ENCODE results near the gene FGD6. TPM values are rescaled to one million over a fixed set of nuclear protein-coding genes. Genes with fewer than 3 reads are reported as not detected.

FGD6 gene
- total and polyA plus RNA-seq, 2 experiments from 2014 or later = 12.9 to 32.4 TPM

DNA sequence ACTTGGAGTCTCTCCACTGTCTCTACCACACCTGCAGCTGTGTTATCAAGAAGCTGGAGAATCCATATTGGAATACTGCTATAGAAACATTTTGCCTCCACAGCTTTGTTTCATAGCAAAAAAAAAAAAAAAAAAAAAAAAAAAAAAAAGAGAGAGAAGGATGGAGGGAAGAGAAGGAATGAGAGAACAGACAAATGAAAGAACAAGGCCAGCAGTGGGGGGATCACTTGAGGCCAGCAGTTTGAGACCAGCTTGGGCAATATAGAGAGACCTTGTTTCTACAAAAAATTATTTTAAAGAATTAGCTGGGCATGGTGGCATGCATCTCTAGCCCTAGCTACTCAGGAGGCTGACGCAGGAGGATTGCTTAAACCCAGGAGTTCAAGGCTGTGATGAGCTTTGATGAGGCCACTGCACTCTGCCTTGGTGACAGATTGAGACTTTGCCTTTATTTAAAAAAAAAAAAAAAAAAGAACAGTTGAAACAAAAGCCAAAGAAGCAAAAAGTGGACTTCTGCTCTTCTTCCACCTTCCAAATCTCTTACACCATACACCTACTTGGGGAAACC is 8.5 kb upstream of the FGD6 start:
- Histone ChIP-seq H3K27me3 (ENCODE audit: insufficient read depth) (no peaks in the 10 kb centered on the region), H3K4me1 (ENCODE audit: insufficient read depth) (0 out of 2 replicates have a peak, but pooled peaks cover 12% of the 10 kb centered on the region), H3K9me2 (ENCODE audit: insufficient read depth) (no peaks in the 10 kb centered on the region), H2AFZ (no peak overlapping the region), H4K20me1 (replicated peaks; ENCODE audit: insufficient read depth) (peaks cover 22% of the 10 kb centered on the region; the same call in 1 of the 2 replicates), H3K4me3 (no peak overlapping the region), H3F3A (replicated peaks; ENCODE audit: low read depth) (no peaks in the 10 kb centered on the region), H3K27ac (ENCODE audit: low read depth) (0 out of 2 replicates have a peak overlapping the region, but pooled peaks have one; percentile 7), H3K4me2 (no peak overlapping the region), H3K36me3 (ENCODE audit: insufficient read depth) (no peaks in the 10 kb centered on the region), H3K79me2 (replicated peaks; ENCODE audit: insufficient read depth) (peaks cover 100% of the 10 kb centered on the region)
- H3K9me3 Mint-ChIP-seq = no peaks in the 10 kb centered on the region
- peaks cover 7% of the 10 kb centered on the region for H3K27me3 Mint-ChIP-seq (ENCODE audit: insufficient read depth, low read depth, poor library complexity)
- ATAC-seq = no peak
- DNase-seq (ENCODE audit: low spot score) = no peak
- H3K36me3 Mint-ChIP-seq (ENCODE audit: low read depth) = peaks cover 16% of the 10 kb centered on the region
- H3K27ac Mint-ChIP-seq = no peak overlapping the region
- TF ChIP-seq, protein P1, sequence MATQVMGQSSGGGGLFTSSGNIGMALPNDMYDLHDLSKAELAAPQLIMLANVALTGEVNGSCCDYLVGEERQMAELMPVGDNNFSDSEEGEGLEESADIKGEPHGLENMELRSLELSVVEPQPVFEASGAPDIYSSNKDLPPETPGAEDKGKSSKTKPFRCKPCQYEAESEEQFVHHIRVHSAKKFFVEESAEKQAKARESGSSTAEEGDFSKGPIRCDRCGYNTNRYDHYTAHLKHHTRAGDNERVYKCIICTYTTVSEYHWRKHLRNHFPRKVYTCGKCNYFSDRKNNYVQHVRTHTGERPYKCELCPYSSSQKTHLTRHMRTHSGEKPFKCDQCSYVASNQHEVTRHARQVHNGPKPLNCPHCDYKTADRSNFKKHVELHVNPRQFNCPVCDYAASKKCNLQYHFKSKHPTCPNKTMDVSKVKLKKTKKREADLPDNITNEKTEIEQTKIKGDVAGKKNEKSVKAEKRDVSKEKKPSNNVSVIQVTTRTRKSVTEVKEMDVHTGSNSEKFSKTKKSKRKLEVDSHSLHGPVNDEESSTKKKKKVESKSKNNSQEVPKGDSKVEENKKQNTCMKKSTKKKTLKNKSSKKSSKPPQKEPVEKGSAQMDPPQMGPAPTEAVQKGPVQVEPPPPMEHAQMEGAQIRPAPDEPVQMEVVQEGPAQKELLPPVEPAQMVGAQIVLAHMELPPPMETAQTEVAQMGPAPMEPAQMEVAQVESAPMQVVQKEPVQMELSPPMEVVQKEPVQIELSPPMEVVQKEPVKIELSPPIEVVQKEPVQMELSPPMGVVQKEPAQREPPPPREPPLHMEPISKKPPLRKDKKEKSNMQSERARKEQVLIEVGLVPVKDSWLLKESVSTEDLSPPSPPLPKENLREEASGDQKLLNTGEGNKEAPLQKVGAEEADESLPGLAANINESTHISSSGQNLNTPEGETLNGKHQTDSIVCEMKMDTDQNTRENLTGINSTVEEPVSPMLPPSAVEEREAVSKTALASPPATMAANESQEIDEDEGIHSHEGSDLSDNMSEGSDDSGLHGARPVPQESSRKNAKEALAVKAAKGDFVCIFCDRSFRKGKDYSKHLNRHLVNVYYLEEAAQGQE (IDR thresholded peaks at IDR 0.05; ENCODE audit: unreplicated experiment) = no peak
- no peak for TF ChIP-seq EZH2phosphoT487 (IDR thresholded peaks at IDR 0.05; ENCODE audit: unreplicated experiment)
- TF ChIP-seq, protein P2, sequence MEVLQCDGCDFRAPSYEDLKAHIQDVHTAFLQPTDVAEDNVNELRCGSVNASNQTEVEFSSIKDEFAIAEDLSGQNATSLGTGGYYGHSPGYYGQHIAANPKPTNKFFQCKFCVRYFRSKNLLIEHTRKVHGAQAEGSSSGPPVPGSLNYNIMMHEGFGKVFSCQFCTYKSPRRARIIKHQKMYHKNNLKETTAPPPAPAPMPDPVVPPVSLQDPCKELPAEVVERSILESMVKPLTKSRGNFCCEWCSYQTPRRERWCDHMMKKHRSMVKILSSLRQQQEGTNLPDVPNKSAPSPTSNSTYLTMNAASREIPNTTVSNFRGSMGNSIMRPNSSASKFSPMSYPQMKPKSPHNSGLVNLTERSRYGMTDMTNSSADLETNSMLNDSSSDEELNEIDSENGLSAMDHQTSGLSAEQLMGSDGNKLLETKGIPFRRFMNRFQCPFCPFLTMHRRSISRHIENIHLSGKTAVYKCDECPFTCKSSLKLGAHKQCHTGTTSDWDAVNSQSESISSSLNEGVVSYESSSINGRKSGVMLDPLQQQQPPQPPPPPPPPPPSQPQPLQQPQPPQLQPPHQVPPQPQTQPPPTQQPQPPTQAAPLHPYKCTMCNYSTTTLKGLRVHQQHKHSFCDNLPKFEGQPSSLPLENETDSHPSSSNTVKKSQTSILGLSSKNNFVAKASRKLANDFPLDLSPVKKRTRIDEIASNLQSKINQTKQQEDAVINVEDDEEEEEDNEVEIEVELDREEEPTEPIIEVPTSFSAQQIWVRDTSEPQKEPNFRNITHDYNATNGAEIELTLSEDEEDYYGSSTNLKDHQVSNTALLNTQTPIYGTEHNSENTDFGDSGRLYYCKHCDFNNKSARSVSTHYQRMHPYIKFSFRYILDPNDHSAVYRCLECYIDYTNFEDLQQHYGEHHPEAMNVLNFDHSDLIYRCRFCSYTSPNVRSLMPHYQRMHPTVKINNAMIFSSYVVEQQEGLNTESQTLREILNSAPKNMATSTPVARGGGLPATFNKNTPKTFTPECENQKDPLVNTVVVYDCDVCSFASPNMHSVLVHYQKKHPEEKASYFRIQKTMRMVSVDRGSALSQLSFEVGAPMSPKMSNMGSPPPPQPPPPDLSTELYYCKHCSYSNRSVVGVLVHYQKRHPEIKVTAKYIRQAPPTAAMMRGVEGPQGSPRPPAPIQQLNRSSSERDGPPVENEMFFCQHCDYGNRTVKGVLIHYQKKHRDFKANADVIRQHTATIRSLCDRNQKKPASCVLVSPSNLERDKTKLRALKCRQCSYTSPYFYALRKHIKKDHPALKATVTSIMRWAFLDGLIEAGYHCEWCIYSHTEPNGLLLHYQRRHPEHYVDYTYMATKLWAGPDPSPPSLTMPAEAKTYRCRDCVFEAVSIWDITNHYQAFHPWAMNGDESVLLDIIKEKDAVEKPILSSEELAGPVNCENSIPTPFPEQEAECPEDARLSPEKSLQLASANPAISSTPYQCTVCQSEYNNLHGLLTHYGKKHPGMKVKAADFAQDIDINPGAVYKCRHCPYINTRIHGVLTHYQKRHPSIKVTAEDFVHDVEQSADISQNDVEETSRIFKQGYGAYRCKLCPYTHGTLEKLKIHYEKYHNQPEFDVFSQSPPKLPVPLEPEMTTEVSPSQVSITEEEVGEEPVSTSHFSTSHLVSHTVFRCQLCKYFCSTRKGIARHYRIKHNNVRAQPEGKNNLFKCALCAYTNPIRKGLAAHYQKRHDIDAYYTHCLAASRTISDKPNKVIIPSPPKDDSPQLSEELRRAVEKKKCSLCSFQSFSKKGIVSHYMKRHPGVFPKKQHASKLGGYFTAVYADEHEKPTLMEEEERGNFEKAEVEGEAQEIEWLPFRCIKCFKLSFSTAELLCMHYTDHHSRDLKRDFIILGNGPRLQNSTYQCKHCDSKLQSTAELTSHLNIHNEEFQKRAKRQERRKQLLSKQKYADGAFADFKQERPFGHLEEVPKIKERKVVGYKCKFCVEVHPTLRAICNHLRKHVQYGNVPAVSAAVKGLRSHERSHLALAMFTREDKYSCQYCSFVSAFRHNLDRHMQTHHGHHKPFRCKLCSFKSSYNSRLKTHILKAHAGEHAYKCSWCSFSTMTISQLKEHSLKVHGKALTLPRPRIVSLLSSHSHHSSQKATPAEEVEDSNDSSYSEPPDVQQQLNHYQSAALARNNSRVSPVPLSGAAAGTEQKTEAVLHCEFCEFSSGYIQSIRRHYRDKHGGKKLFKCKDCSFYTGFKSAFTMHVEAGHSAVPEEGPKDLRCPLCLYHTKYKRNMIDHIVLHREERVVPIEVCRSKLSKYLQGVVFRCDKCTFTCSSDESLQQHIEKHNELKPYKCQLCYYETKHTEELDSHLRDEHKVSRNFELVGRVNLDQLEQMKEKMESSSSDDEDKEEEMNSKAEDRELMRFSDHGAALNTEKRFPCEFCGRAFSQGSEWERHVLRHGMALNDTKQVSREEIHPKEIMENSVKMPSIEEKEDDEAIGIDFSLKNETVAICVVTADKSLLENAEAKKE (CRISPR knock-in tag; IDR thresholded peaks at IDR 0.05) = no peak
- H3K4me3 Mint-ChIP-seq = no peak overlapping the region
- H3K4me1 Mint-ChIP-seq = peaks cover 35% of the 10 kb centered on the region
